Gastrocnemius medialis (tissue), 4 donors: ENCODE data around the gene EDN1. TPM values are rescaled to one million over a fixed set of nuclear protein-coding genes. Genes with fewer than 3 reads are reported as not detected.

Experiments
- ATAC-seq, 2 donors: fragments of 150-250 bp; one replicate each; pipeline ENCODE4 v1.9.1; 2016
- DNase-seq, 2 donors: peaks; one replicate each; pipeline ENCODE4 v3.0.0-alpha.2; 2019
- H3K27ac ChIP-seq, 4 donors: fragments of 200-600 bp; sonication (generic); 1 replicate in 1 of 4; 2 replicates in 3 of 4; pipeline ENCODE4 v1.5.1; 2016 to 2018; ENCODE audit warnings: mild to moderate bottlenecking in 2 of 4, moderate library complexity in 1 of 4
- H3K27me3 ChIP-seq, 3 donors: fragments of 200-600 bp; sonication (generic) in 2 of 3; 1 replicate in 1 of 3; 2 replicates in 2 of 3; pipeline versions ENCODE4 v1.5.1 to v1.6.0; 2016 to 2019; ENCODE audit warnings: mild to moderate bottlenecking in 1 of 3, moderate library complexity in 1 of 3
- H3K36me3 ChIP-seq, 2 donors: fragments of 200-600 bp; sonication (generic) in 1 of 2; one replicate each; pipeline ENCODE4 v1.5.1; 2017 to 2018
- H3K4me1 ChIP-seq, 2 donors: fragments of 200-600 bp; sonication (generic) in 1 of 2; one replicate each; pipeline ENCODE4 v1.5.1; 2016 to 2017; ENCODE audit warnings: mild to moderate bottlenecking in 2 of 2
- H3K4me3 ChIP-seq, 4 donors: fragments of 200-600 bp; sonication (generic) in 3 of 4; 1 replicate in 1 of 4; 2 replicates in 3 of 4; pipeline ENCODE4 v1.5.1; 2016 to 2019; ENCODE audit warnings: mild to moderate bottlenecking in 2 of 4
- H3K9me3 ChIP-seq, 3 donors: fragments of 200-600 bp; sonication (generic) in 2 of 3; 1 replicate in 1 of 3; 2 replicates in 2 of 3; pipeline ENCODE4 v1.5.1; 2016 to 2019
- POLR2A ChIP-seq, 2 donors: fragments of 450-650 bp; IDR thresholded peaks; one replicate each; pipeline ENCODE4 v1.6.1; 2017; ENCODE audit warnings: antibody characterized with exemption in 2 of 2, mild to moderate bottlenecking in 2 of 2, moderate library complexity in 2 of 2
- in situ Hi-C, 4 donors: fragments of 200-750 bp; cut with MboI; loops; one replicate each; pipeline versions ENCODE4 v1.15.0 to v1.8.0; 2017; ENCODE audit warnings: low sequenced_read_pairs in 4 of 4
- intact Hi-C: fragments of 100-400 bp; cut with DNase I; formaldehyde crosslinking; loops from one replicate; pipeline ENCODE4 v1.15.1; 2023; ENCODE audit warnings: low total_unique reads
- total RNA-seq, 4 donors: library from RNA; depleted of rRNA; stranded (reverse); fragments of >200 nt; gene quantifications; one replicate each; pipeline versions ENCODE4 v1.1.0 to v1.2.3, GENCODE V29; 2016
- TF ChIP-seq, protein P1 (sequence below), 5 experiments: fragments of 450-650 bp in 3 of 5; fragments of 200-600 bp in 2 of 5; sonication (generic) in 2 of 5; IDR thresholded peaks in 4 of 5; conservative IDR thresholded peaks in 1 of 5; 1 replicate in 4 of 5; 2 replicates in 1 of 5; pipeline ENCODE4 v1.5.1; 2016 to 2019; ENCODE audit warnings: antibody characterized with exemption in 5 of 5, mild to moderate bottlenecking in 3 of 5, moderate library complexity in 3 of 5

The EDN1 gene
- total RNA-seq, 4 donors from 2014 or later: 7.4 to 12.0 (median 9.3) TPM

DNA sequence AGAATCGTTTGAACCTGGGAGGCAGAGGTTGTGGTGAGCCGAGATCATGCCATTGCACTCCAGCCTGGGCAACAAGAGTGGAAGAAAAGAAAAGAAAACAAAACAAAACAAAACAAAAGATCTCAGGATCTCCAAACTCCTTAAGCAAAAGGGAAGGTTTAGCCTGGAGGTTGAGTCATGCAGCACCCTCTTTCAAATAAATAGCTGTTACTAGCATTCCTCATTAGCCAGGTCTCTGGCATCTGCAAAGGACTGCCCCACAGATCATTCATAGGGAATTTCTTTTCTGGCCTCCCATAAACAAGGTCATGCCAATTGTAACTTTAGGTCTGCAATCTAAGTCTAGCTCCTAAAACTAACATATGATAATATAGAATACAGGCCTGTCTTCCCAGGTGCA is 37.2 kb downstream of the EDN1 start:
- no peak overlapping the region for H3K4me3 ChIP-seq
- no peak for DNase-seq
- no peaks in the 10 kb centered on the region for H3K27me3 ChIP-seq
- H3K36me3 ChIP-seq: no peaks in the 10 kb centered on the region
- in situ Hi-C loops (no loop called here), intact Hi-C loops (no loop called here)
- ATAC-seq: no peak
- no peak overlapping the region for H3K27ac ChIP-seq
- no peak for TF ChIP-seq POLR2A (IDR thresholded peaks at IDR 0.05)
- TF ChIP-seq, protein P1, sequence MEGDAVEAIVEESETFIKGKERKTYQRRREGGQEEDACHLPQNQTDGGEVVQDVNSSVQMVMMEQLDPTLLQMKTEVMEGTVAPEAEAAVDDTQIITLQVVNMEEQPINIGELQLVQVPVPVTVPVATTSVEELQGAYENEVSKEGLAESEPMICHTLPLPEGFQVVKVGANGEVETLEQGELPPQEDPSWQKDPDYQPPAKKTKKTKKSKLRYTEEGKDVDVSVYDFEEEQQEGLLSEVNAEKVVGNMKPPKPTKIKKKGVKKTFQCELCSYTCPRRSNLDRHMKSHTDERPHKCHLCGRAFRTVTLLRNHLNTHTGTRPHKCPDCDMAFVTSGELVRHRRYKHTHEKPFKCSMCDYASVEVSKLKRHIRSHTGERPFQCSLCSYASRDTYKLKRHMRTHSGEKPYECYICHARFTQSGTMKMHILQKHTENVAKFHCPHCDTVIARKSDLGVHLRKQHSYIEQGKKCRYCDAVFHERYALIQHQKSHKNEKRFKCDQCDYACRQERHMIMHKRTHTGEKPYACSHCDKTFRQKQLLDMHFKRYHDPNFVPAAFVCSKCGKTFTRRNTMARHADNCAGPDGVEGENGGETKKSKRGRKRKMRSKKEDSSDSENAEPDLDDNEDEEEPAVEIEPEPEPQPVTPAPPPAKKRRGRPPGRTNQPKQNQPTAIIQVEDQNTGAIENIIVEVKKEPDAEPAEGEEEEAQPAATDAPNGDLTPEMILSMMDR (IDR thresholded peaks at IDR 0.05 in 4 of 5, conservative IDR thresholded peaks at IDR 0.05 in 1 of 5): no peak
- no peaks in the 10 kb centered on the region for H3K9me3 ChIP-seq
- no peaks in the 10 kb centered on the region for H3K4me1 ChIP-seq

DNA sequence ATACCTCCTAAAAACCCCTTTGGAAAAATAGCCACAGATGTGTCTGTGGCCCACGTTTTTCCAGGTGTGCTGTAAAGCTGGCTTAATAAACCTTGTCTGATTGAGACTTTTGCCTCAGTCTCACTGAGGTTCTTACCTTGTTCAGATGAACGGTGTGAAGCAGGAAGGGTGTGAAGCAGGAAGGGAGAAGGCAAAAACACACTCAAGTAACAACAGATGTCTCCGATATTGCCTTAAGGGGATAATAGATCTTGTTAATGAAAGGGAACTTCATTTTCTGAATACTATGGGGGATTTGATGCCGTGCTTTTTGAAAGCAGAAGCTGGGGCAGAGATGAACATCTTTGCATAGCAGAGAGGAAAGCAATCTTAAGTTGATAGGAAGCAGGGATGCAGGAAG is 37.8 kb downstream of the EDN1 start:
- intact Hi-C loops: no loop called here
- Histone ChIP-seq H3K27me3 (no peaks in the 10 kb centered on the region), H3K27ac (no peak overlapping the region), H3K4me1 (no peaks in the 10 kb centered on the region), H3K4me3 (no peak overlapping the region), H3K36me3 (no peaks in the 10 kb centered on the region), H3K9me3 (no peaks in the 10 kb centered on the region)
- no peak for TF ChIP-seq POLR2A (IDR thresholded peaks at IDR 0.05)
- TF ChIP-seq, protein P1 (IDR thresholded peaks at IDR 0.05 in 4 of 5, conservative IDR thresholded peaks at IDR 0.05 in 1 of 5): no peak
- ATAC-seq: no peak
- in situ Hi-C loops: no loop called here
- no peak for DNase-seq

DNA sequence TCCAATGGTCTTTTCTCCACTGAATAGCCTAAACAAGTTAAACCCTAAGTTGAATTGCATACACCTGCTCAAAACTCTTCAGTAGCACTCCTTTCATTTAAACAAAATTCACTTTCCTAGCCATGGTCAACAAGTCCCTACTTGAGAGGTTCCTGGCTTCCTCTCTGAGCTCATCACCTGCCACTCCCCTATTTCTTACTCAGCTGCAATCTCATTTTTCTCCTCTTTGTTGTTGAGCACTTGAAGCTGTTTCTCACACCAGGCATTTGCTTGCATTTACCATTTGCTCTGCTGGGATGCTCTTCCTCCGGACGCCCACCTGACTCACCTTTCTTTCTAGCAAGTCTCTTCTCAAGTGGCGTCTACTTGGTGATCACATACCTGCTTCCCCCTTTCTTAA is 38.5 kb downstream of the EDN1 start:
- TF ChIP-seq, protein P1 (IDR thresholded peaks at IDR 0.05 in 4 of 5, conservative IDR thresholded peaks at IDR 0.05 in 1 of 5): no peak
- no peak for TF ChIP-seq POLR2A (IDR thresholded peaks at IDR 0.05)
- no peaks in the 10 kb centered on the region for H3K27me3 ChIP-seq
- no peaks in the 10 kb centered on the region for H3K9me3 ChIP-seq
- no peak overlapping the region for H3K27ac ChIP-seq
- in situ Hi-C loops: no loop called here
- no peaks in the 10 kb centered on the region for H3K36me3 ChIP-seq
- DNase-seq: no peak
- no peak for ATAC-seq
- intact Hi-C loops: no loop called here
- H3K4me1 ChIP-seq: no peaks in the 10 kb centered on the region
- H3K4me3 ChIP-seq: no peak overlapping the region

DNA sequence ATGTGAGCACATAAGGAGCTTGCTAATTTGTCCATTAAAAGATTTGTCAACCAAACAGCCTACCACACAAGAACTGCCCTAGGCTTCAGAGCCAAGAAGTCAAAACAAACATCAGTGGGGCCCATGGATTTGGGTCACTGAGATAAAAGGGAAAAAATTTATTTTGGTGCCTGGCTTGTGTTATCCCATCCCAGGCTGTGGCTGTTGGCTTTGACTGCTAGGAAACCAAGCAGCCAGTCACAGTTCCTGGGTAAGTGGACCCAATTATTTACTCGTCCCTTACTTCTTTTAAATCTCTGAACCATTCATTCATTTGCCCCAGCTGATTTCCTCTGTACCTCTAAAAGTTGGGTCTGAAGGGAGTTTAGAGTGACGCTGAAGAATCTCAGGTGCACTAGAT is 41.3 kb downstream of the EDN1 start:
- DNase-seq: no peak
- H3K4me3 ChIP-seq: no peak overlapping the region
- intact Hi-C loops (no loop called here), in situ Hi-C loops (no loop called here)
- no peaks in the 10 kb centered on the region for H3K27me3 ChIP-seq
- H3K36me3 ChIP-seq: no peaks in the 10 kb centered on the region
- TF ChIP-seq POLR2A (IDR thresholded peaks at IDR 0.05): no peak
- TF ChIP-seq, protein P1 (IDR thresholded peaks at IDR 0.05 in 4 of 5, conservative IDR thresholded peaks at IDR 0.05 in 1 of 5): no peak
- H3K4me1 ChIP-seq: no peaks in the 10 kb centered on the region
- H3K27ac ChIP-seq: no peak overlapping the region
- no peaks in the 10 kb centered on the region for H3K9me3 ChIP-seq
- no peak for ATAC-seq
